Coronary artery (tissue), 2 donors: ENCODE measurements around the gene MEX3A.

ENCODE experiments used
- DNase-seq: peaks from one replicate; pipeline ENCODE4 v3.0.0-alpha.2; 2017; ENCODE audit warnings: low spot score
- H3K27ac ChIP-seq, 2 donors: fragments of 200-600 bp; sonication (generic); one replicate each; pipeline ENCODE4 v1.5.1; 2016 to 2019
- H3K4me3 ChIP-seq: fragments of 200-600 bp; sonication (generic); 2 replicates; pipeline ENCODE4 v1.5.1; 2016; ENCODE audit warnings: mild to moderate bottlenecking, moderate library complexity
- CTCF ChIP-seq: fragments of 200-600 bp; sonication (generic); IDR thresholded peaks from one replicate; pipeline ENCODE4 v1.5.1; 2019; ENCODE audit warnings: antibody characterized with exemption

Gene MEX3A

DNA sequence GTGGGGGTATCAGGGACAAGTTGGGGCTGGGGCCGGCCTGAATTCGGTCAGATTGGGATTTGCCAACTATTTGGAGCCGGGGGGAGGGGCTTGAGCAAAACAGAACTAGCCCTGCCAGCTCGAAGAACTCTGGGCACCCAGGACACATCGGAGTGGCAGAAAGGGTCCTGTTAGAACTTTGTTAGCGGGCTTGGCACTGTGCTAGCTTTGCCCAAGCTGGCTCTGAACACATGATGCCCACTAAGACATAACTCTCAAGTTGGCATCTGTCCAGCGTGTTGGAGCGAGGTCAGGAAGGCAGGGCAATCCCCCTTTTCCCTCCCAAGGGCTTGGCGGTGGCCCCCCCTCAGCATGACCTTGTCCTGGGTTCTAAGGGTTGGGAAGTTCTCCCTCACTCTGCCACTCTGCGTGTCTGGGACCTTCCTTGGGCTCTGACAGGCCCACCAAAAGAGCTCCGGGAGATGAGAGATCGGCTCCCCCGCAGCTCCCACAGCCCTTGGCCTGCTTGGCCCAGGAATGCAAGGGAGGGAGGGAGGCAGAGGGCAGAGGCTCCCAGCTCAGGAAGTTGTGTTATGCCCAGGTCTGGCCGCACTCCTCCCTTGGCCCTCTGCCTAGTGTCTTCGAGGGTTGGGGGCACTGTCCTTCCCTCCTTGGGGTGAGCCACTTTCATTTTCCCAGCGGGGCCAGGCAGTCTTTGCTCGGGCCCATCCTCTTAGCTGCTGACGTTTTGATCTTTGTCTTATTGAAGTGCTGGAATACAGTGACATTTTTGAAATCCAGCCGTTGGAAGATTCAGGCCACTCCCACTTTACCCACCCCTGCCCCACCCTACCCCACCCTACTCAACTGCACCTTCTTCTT is 33.5 kb upstream of the MEX3A start:
- DNase-seq = no peak
- Histone ChIP-seq H3K4me3 (peak overlapping the region; percentile 96), H3K27ac (peak overlapping the region; percentile 93 to 99)
- no peak for TF ChIP-seq CTCF

DNA sequence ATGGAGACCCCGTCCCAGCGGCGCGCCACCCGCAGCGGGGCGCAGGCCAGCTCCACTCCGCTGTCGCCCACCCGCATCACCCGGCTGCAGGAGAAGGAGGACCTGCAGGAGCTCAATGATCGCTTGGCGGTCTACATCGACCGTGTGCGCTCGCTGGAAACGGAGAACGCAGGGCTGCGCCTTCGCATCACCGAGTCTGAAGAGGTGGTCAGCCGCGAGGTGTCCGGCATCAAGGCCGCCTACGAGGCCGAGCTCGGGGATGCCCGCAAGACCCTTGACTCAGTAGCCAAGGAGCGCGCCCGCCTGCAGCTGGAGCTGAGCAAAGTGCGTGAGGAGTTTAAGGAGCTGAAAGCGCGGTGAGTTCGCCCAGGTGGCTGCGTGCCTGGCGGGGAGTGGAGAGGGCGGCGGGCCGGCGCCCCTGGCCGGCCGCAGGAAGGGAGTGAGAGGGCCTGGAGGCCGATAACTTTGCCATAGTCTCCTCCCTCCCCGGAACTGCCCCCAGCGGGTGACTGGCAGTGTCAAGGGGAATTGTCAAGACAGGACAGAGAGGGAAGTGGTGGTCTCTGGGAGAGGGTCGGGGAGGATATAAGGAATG is 32.8 kb upstream of the MEX3A start:
- Histone ChIP-seq H3K4me3 (peak overlapping the region; percentile 96), H3K27ac (peak overlapping the region; percentile 93 to 99)
- no peak for TF ChIP-seq CTCF
- no peak for DNase-seq

DNA sequence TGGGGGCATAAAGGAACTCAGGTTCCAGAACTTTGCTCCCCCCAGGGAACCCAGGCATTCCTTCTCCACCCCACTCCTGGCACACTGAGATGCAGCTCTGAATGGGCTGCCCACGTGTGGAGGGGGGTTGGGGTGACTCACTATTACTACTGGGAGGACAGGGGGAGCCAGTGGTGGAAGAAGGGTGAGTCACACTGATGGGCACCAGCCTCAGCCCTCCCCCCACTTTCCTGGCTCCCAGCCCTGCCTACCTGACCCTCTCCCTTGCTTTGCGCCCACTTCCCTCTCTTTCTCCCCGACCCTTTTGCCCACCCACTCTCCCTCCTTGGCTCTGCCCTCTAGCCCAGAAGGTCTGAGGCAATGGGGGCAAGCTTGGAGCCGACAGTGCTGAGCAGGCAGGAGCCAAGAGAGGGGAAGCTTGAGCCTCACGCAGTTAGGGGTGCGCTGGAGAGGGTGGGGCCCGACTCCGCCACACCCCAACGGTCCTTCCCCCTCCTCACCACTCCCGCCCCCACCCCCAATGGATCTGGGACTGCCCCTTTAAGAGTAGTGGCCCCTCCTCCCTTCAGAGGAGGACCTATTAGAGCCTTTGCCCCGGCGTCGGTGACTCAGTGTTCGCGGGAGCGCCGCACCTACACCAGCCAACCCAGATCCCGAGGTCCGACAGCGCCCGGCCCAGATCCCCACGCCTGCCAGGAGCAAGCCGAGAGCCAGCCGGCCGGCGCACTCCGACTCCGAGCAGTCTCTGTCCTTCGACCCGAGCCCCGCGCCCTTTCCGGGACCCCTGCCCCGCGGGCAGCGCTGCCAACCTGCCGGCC is 32.0 kb upstream of the MEX3A start, which contains the start of gene LMNA:
TSS of gene LMNA (plus strand) at position 611 of the 818 bp plus-strand sequence. CDS start 208 bp downstream, outside the sequence.
- peak within 1 kb of the TSS; percentile 93 to 99 for H3K27ac ChIP-seq
- H3K4me3 ChIP-seq = peak within 1 kb of the TSS; percentile 96
- no peak for TF ChIP-seq CTCF
- DNase-seq = peak; percentile 99

GRCh38 chr1:156113282-156113950 is 31.2 kb upstream of the MEX3A start:
- Histone ChIP-seq H3K4me3 (no peak overlapping the region), H3K27ac (peak overlapping the region; percentile 93 to 99)
- TF ChIP-seq CTCF = no peak
- peak; percentile 76 for DNase-seq

DNA sequence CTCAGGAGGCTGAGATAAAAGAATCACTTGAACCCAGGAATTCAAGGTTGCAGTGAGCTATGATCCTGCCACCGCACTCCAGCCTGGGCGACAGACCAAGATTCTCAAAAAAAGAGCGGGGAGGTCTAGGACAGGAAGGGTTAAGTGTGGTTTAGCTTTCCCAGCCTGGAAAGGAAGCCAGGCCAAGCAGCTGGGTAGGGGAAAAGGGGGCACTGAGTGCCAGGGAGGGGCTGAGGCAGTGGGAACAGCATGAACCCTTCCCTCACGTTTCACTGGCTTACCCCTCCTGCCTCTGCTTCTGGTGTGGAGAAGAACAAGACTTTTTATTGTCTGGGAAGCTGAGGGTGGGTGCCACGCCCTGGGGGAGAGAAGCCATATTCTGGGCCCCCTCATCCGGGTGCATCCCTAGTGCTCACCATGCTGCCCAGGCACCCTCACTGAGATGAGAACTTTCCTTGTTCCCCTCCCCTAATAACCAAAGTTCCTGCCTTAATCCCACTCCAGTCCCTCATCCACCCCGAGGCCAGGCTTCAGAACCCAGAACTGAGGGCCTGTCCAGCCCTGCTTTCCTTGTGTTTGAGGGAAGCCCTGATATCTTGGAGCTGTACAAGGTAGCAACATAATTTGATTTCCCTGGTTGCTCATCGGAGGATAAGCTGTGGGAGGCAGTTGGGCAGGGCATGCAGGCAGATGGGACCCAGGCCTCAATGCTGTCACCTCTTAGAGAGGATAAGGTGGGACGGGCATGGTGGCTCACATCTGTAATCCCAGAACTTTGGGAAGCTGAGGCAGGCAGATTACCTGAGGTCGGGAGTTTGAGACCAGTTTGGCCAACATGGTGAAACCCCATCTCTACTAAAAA is 30.2 kb upstream of the MEX3A start:
- peak; percentile 76 for DNase-seq
- Histone ChIP-seq H3K27ac (peak overlapping the region; percentile 50 to 70), H3K4me3 (no peak overlapping the region)
- TF ChIP-seq CTCF = no peak
